Measurements from ENCODE around the gene HERPUD1.
"Not testable (repeated sequence)": the region's sequence is repeated elsewhere in the genome, so short reads cannot be mapped to it uniquely, and the experiment has no call there.

The HERPUD1 gene

GRCh38 chr16:56961851-56962281 lies 29.9 kb downstream of the HERPUD1 start, which contains the start of gene CETP:
TSS of gene CETP (plus strand) at chr16:56961950. CDS start at chr16:56961980, 30 bp downstream.
- DNase-seq: no peak

- peak; percentile 59 for DNase-seq
These were observed 32.6 kb downstream of the HERPUD1 start for GRCh38 chr16:56964243-56965148.

GRCh38 chr16:56965149-56966092 lies 33.5 kb downstream of the HERPUD1 start:
- DNase-seq: no peak

- no peak for DNase-seq
These were observed 34.1 kb downstream of the HERPUD1 start for GRCh38 chr16:56966093-56966475.

GRCh38 chr16:56967733-56968132 lies 35.8 kb downstream of the HERPUD1 start:
- DNase-seq: no peak

- no peak for DNase-seq
These were observed 37.8 kb downstream of the HERPUD1 start for GRCh38 chr16:56969769-56970168.

- no peak for DNase-seq
These were observed 39.2 kb downstream of the HERPUD1 start for GRCh38 chr16:56970934-56971767.

GRCh38 chr16:56971768-56972043 lies 39.8 kb downstream of the HERPUD1 start:
- DNase-seq: no peak

GRCh38 chr16:56972403-56973293 lies 40.7 kb downstream of the HERPUD1 start:
- DNase-seq: no peak

- DNase-seq: no peak
These were observed 41.4 kb downstream of the HERPUD1 start for GRCh38 chr16:56973294-56973689.

GRCh38 chr16:56973899-56974298 lies 42.0 kb downstream of the HERPUD1 start:
- DNase-seq: not testable (repeated sequence)

GRCh38 chr16:56974549-56975300 lies 42.8 kb downstream of the HERPUD1 start:
- DNase-seq: no peak

GRCh38 chr16:56975714-56976113 lies 43.8 kb downstream of the HERPUD1 start:
- no peak for DNase-seq

GRCh38 chr16:56977216-56977615 lies 45.3 kb downstream of the HERPUD1 start:
- no peak for DNase-seq

- DNase-seq: no peak
These were observed 46.0 kb downstream of the HERPUD1 start for GRCh38 chr16:56977823-56978430.

- no peak for DNase-seq
These were observed 48.2 kb downstream of the HERPUD1 start for GRCh38 chr16:56980201-56980535.

- no peak for DNase-seq
These were observed 49.1 kb downstream of the HERPUD1 start for GRCh38 chr16:56980792-56981724.

- DNase-seq: no peak
These were observed 49.9 kb downstream of the HERPUD1 start for GRCh38 chr16:56981729-56982271.

GRCh38 chr16:56982695-56983094 lies 50.8 kb downstream of the HERPUD1 start:
- no peak for DNase-seq

Measured in fibroblast of skin of right quadriceps (primary cell).